Spleen (tissue), 7 donors: Measurements from ENCODE around the gene ADCY1.

Experiments
- CTCF ChIP-seq, 11 experiments: fragments of 200-600 bp in 7 of 11; fragments of 450-650 bp in 4 of 11; sonication (generic) in 4 of 11; IDR thresholded peaks in 8 of 11; conservative IDR thresholded peaks in 3 of 11; 1 replicate in 7 of 11; 2 replicates in 4 of 11; pipeline versions ENCODE4 v1.4.0 to v1.8.0; 2016 to 2021; ENCODE audit warnings: antibody characterized with exemption in 11 of 11, inconsistent platforms in 4 of 11, mild to moderate bottlenecking in 1 of 11
- POLR2A ChIP-seq, 3 donors: fragments of 450-650 bp; IDR thresholded peaks; one replicate each; pipeline ENCODE4 v1.5.1; 2017; ENCODE audit warnings: antibody characterized with exemption in 3 of 3, mild to moderate bottlenecking in 1 of 3
- POLR2AphosphoS5 ChIP-seq, 3 donors: sonication (generic); formaldehyde crosslinking; IDR thresholded peaks; one replicate each; pipeline ENCODE4 v1.5.1; 2017; ENCODE audit warnings: antibody characterized with exemption in 3 of 3
- donor health status: DM: no; HTN: no; CAD: no; lungs with moderate emphysema.
- donor health status: DM: no; HTN: no; CAD: no.
- donor health status: DM: no; HTN: no; CAD: no.

- TF ChIP-seq CTCF (IDR thresholded peaks at IDR 0.05 in 8 of 11, conservative IDR thresholded peaks at IDR 0.05 in 3 of 11) (no peak), POLR2AphosphoS5 (IDR thresholded peaks at IDR 0.05) (no peak), POLR2A (IDR thresholded peaks at IDR 0.05) (no peak)
These were observed 140.3 kb downstream of the ADCY1 start for GRCh38 chr7:45714521-45714820.
